NAMALWA (cell line): ENCODE measurements around the gene EMX1.

Source experiments
- DNase-seq: peaks from one replicate; pipeline ENCODE4 v3.0.0-alpha.2; 2015; ENCODE audit warnings: low spot score

Gene EMX1

DNA sequence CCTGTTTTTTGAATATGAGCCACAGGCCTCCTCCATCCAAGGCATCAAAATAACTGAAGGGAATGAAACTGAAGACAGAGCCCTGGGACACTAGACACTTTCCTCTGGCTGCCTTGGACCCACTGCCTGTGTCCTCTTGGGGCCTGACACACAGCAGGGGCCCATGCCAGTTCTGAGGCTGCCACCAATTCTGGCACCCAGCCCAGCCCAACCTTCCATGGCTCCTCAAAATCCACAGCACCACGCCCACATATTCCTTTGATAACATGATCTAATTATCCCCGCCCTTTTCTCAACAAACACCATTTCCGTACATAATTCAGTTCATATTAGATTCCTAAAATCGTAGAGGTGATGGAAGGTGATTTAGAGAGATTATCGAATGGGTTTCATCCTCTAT, 64.2 kb downstream of the EMX1 start:
- DNase-seq, result no peak

DNA sequence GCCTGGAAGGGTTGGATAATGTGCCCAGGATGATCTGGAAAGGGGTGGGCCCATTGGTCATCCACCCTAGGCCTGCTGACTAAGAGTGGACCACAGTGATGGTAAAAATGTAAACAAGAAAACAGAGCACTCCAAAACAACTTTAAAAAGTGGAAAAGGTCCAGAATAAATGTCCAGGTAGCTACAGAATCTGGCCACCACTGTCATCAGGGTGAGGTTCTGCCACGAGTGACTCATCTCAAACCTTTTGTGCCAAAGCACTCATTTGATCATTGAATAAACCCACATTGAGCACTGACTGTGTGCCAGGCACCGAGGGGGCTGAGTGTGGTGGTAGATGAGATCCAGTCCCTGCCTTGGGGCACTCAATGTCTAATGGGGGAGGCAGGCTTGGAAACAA, 64.9 kb downstream of the EMX1 start:
- DNase-seq, result no peak

DNA sequence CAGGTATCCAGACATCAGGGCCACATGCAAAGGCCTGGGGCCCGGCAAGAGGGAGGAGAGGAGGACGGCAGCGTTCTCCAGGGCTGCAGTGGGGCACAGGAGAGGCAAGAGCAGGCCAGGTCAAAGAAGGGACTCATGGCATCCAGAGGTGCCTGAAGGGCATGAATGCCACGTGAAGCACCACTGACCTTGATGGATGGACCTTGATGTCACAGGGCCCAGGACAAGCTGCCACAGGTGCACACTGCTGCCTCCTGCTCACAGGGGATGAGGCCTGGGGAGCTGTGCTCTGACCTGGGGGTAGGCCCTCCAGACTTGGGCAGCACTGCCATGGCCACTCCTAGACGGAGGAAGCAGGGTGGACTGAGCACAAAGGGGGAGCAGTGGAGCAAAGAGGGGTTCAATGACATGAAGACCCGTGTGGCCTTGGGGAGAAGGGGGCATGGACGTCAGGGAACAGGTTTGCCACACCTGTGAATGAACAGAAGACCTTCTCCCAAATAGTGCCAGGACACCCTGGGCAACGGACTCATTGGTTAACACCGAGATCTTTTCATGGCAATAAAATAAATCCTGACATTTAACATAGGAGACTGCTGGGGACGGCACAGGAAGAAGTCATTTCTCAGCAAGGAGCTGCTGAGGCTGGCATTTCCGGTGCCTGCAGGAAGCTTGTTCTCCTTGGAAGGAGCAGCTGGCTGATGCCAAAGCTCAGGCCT, 65.6 kb downstream of the EMX1 start:
- DNase-seq, result no peak

DNA sequence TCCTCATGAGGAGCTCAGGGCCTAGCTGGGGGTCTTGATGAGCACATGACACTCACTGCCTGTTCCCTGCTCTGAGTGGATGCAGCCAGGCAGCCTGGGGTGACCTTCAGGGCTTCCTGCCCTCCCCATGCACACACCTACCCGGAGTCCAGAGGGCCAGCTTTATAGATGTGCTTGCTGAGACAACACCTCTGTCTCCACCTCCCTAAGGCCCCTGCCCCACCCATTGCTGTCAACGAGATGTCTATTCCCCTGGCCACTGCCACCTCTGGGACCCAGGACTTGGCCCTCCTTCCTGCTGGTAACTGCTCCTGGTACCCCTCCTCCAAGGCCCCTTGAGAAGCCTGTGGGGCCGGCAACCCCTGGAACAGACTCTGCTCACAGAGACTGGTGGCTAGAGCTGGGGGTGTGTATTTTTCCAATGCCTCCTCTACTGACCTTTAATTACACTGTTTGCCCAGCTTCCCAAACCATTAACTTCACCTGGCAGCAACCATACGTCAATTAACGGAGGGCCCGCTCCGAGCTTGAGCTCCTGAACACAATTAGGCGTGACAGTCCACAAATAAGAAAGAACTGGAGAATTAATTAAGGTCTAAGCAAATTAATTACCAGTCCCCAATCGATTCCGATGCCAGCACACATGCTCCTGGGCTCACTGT, 66.3 kb downstream of the EMX1 start:
- no peak for DNase-seq

DNA sequence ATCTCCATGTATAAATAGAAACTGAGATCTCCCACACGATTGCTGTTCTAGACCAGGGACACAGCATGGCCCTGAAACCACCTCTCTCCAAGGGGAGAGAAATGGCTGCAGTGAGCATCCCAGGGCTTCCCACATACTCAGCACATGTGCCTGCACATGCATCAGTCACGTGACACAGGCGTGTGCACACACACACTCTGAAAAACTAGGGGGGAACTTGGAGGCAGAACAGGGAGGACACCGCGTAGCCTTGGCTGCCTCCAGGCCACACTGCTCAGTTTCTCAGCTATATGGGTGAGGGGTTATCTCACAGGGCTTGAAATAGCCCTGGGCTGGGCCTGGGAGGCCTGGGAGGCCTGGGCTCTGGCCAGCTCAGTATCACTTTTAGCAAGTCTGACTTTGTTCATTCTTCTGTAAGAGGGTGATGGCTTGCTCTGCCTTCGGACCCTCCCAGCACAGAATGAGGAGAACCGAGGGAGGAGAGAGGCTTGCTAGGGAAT, 66.9 kb downstream of the EMX1 start:
- no peak for DNase-seq
